GM19035 (cell line): ENCODE measurements around the gene TMCO4.

Experiments
- ATAC-seq: cut with Tn5 transposase; IDR thresholded peaks from one replicate; pipeline ENCODE4 v1.9.1; 2021; ENCODE audit not compliant: unreplicated experiment

Gene TMCO4

DNA sequence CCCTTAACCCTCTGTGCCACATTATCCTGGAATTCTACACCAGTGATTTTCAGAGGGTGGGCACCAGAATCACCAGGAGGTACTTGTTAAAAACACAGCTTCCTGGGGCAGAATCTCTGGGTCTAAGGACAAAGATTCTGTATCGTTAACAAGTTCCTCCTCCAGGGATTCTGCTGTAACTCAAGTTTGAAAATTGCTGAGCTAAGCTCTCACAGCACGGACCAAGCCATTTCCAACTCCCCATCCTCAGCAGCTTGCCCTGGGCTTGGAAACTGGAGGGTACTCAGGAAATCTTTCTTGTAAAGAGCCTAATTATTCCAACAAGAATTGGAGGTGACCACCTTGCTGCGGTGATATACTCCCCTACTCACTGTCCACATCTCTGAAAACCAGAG, 48.8 kb downstream of the TMCO4 start:
- no peak for ATAC-seq

DNA sequence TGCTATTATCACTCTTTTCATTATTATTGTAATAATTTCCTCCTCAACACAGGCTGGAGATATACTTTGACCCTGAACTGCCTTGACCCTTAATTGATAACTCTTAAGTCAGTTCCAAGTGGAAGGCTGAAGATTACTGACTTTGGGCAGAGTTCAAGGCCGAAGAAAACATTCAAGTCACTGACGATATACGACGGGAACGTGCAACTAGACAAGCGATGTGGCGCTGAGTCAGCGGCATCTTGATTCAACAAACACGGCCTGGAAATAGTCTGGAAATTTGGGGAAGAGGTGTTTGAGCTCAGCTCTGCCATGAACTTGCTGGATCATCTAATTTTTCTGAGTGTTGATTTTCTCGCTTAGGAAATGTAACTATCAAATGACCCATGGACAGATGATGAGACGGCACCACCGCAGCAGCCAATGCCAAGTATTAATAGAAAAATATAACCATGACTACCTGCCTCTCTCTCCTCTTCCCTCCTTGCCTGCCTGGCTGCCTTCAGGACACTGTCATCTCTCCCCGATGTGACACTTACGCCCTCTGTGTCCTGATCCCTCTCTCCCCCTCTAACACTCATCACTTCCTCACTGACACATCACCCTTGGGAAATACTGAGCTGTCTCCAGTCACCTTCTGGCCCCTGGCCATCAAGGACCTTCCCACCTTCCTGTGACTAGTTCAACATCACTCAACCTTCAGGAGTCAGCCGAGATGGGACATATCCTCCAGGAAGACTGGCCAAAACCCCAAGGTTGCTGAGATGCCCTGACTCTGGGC, 49.4 kb downstream of the TMCO4 start:
- ATAC-seq: no peak

GRCh38 chr1:19749685-19750084, 50.0 kb downstream of the TMCO4 start:
- ATAC-seq: no peak

DNA sequence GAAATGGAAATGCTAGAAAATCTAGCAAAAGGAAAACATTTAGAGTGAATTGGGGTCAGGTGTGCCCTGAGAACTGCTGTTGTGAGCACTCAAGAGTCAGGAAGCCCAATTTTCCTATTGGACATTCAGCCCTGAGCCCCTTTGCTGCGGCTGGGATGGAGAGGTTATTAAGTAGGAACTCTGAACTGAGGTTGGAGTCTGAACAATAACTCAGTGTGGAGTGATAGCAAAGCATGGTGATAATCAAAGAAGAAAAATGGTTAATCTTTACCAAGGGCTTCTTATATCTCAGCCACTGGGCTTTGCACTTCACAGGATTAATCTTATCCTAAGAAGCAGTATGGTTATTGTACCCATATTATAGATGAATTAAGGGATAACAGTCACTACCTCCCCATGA, 52.0 kb downstream of the TMCO4 start:
- no peak for ATAC-seq

DNA sequence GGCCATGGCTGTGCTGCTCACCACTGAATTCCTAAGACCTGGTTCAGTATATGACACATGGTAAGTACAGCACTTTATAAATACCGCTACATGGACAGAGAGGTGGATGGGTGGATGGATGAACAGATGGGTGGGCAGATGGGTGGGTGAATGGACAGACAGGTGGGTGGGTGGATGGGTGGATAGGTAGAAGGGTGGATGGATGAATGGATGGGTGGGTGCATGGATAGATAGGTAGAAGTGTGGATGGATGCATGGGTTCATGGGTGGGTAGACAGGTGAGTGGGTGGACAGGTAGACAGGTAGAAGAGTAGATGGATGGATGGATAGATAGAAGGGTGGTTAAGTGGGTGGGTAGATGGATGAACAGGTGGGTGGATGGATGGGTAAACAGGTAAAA, 54.8 kb downstream of the TMCO4 start:
- ATAC-seq: no peak

- ATAC-seq: no peak
These were observed 55.4 kb downstream of the TMCO4 start for GRCh38 chr1:19744335-19744743.

GRCh38 chr1:19743793-19744192, 55.9 kb downstream of the TMCO4 start:
- ATAC-seq: no peak

GRCh38 chr1:19743180-19743579, 56.5 kb downstream of the TMCO4 start:
- ATAC-seq: no peak

- no peak for ATAC-seq
These were observed 60.1 kb downstream of the TMCO4 start for GRCh38 chr1:19739628-19740027.

DNA sequence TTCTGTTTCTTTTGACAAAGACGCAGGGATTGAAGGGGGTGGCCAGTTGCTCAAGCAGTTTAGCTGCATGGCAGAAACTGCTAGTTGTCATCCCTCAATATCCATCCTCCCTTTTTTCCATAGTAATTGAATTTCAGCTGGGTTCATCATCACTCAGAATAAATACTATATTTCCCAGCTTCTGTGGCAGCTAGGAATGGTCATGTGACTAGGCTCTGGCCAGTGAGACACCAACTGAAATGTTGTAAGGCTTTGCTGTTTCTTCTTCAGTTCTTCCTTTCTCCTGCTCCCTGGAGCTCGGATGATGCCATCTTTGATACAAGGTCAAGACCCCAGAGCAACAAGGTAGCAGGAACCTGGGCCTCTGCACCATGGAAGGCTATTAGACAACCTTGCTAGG, 61.0 kb downstream of the TMCO4 start:
- no peak for ATAC-seq

DNA sequence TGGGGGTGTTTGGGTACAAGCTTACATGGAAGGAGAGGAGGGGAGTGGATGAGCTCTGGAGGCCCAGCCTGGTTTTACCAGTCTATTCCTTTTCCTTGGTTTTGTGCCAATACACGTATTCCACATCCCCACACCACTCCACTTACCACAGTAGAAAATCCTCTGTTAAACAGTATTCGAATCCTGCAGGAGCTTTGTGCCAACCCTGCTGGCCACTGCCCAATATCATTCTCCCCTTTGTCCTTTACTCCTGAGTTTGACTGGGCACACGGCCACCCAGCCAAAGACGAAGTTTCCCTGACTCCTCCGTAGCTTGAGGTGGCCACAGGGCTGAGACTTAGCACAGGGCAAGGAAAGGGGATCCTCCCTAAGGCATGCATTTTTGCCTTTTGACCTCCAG, 61.6 kb downstream of the TMCO4 start:
- ATAC-seq: no peak

DNA sequence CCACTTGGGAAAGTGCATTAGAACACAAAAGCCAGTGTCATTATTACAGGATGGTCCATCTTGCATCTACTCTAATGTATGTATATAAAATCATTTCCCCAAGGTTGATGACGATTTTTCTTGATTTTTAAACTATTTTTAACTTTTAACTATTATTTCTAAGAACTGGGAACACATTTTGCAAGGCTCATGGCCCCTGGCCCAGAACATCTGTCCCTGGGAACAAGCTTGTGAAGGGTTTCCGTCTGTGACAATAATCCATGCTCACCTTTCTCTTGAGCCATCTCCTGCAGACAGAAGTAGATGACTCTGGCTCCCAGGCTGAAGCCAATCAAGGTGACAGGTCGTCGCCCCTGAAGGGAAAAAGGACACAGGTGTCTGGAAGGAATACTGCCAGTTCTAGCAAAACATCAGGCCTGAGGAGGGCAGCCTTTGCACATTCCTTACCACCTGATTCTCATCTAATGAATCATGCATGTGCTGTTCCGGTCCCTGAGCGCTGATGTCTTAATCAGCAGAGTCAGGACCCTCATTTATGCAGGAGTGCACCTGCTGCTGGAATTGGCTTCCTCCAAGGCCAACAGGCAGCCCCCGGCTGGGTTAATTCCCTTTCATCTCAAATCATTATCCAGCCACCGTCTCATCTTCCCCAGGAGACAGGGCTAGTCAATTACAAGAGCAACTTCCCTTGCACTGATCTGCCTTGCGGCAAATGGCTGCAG, 62.5 kb downstream of the TMCO4 start:
- ATAC-seq: no peak

DNA sequence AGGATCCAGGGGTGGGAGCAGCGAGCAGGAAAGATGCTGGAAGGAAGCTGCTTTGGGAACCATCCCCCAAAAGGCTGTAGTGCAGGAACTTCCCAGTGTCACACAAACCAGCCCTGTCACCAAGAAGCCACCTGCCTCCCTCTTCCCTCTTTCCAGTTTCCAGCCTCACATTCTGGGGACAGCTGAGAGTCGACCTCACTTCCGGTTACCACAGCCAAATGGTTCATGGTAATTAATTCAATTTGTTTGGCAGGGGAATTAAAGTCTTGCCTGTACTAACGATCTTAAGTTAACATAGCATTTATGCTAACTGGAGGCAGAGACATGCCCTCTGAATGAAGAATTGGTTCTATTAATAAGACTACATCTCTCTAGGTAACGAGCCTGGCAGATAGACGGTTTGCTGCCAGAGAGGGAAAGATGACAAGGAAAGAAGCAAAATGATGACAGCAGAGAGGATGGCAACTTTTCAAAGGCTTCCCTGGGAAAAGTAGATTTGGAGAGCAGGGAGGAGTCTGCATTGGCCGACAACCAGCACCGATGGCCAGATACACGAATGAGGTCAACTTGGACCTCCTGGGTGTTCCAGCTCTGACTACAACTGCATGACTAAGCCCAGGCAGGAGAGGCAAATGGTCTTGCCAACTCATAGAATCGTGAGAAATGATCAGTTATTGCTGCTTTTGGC, 64.1 kb downstream of the TMCO4 start:
- ATAC-seq: no peak

DNA sequence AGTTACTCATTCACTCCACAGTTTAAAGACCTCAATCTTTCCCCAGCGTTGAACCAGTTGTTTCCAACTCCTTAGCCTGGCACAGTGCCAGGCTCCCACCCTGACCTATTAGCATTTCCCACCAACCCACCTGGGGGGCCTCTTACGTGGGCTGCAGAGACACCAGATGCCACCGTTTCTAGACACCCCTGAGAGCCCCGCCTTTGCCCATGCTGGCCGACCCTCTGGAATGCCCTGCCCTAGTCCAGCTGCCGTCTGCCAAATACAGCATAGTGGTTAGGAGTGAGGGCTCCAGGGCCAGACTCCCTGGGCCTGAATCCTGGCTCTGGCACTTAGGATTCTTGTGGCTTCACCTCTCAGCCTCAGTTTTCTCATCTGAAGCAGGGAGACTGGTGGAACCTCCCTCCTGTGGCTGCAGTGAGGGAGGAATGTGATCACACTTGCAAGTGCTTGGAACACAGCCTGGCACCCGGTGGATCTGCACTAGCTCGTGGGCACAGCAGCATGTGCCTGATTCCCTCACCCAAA, 65.2 kb downstream of the TMCO4 start:
- no peak for ATAC-seq

GRCh38 chr1:19734056-19734455, 65.7 kb downstream of the TMCO4 start:
- no peak for ATAC-seq

DNA sequence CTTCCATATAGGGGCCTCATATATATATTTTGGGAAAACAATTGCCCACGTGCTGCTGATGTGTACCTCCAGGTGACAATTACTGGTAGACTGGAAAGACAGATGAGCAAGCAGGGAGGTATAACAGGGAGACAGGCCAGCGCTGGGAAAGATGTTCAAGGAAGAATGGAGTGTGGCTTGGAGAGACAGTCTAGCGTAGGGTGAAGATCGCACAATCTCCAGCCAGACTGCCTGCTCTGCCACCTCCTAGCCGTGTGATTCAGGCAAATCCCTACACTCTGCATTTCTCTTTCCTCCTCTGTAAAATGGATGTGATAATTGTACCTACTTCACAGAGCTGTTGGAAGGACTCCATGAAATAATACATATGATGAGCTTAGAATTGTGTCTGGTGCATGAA, 66.1 kb downstream of the TMCO4 start:
- no peak for ATAC-seq

- no peak for ATAC-seq
These were observed 68.3 kb downstream of the TMCO4 start for GRCh38 chr1:19731311-19731821.

DNA sequence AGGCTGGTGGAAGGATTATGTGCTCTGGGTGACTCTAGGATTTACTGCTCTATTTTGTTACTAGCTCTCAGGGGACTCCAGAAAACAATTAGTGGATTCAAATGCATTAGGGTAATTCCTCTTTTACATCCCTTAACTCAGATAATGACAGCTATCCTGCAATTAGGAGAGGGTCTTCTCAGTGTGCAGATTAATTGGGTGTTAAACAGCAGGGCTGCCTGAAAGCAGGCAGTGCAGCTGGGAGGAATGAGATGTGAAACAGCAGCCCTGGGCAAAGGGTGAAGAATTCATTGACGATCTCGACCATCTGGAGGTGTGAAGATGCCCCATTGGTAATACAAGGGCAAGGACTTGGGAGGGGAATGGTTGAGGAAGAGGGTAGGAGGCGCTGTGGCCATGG, 68.9 kb downstream of the TMCO4 start:
- ATAC-seq: no peak

DNA sequence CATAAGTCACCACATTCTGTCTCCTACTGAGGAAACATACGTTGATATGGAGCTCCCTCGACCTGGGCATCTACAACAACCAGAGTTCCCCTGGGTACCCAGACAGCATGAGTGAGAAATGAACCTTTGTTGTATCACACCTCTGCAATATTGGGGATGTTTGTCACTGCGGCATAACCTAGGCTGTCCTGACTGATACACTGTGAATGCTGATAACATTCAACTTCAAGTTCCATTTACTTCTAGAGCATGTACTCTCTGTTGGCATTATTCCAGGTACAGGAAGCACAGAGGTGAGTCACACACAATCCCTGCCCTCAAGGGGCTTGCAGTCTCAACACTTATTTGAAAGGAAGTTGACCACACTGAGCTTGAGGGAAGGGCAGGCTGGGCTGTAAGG, 69.5 kb downstream of the TMCO4 start:
- no peak for ATAC-seq

GRCh38 chr1:19728413-19729145, 71.1 kb downstream of the TMCO4 start:
- no peak for ATAC-seq

DNA sequence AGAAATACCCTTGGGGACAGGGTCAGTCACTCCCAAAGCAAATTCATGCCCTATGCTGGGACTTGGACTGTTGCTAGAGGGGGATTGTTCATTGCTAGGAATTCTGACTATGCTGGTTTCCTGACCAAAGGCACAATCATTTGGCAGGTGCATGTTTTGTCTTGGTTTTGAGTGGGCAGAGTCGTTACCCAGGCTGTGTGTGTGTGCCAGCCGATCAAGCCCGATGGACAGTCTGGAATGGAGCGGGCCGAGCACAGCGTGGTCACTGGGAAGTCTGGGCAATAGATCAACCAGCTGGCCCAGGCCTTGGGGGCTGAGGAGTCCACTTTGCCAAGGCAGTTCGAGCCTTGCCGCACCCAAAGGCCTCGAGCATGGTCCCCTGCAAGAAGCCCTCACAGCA, 74.1 kb downstream of the TMCO4 start:
- ATAC-seq: no peak
